ENCODE data around the gene DDI2. TPM values are rescaled to one million over a fixed set of nuclear protein-coding genes. Genes with fewer than 3 reads are reported as not detected.

Gene DDI2
- total and polyA plus RNA-seq, 2 donors (not counting 3 experiments of a cell fraction or from before 2014, with no cell fraction given): 5.4 to 35.2 TPM

DNA sequence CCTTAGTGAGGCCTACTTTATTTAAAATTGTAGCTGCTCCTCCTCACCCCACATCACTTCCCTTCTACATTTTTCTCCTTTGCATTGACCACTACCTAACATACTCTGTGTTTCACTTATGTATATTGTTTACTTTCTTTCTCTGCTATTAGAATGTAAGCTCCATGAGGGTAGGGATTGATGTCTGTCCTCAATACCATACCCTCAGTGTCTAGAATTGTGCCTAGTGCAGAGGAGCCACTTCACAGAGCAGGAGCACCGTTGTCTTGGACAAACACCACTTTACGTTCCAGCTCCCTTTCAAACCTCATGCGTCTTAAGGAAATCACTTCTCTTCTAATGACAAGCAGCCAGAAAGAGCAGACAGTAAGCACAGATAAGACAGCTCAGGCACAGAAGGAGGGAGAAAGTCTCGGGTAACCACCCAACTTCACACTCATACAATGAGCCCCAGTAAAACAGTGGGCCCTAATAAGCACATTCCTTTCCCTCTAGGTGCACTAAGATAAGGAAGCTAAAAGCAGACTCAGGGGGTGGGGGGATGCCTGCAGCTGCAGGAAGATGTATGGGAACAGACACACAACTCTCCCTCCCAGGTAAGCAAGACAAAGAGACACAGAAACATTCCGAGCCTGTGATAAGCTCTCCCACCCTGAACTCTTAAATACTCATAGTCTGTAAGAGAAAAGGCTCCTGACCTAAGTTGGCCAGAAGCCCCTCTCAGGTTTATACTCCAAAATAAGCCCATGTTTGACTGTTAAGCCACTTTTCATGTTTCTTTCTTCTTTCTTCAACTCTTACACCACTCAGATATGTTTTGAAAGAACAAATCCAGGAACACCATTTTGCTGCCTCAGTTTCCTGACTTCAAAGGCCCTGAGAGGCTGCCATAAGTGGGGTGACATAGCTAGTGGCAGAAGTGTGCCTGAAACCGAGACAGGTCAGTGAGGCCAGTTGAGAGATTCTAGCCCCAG lies 59.7 kb downstream of the DDI2 start:
- ChIA-PET CTCF (no interaction called here), POLR2A (no interaction called here)
- FAIRE-seq (no peak), DNase-seq (ENCODE audit: low read depth, low spot score) (no peak)
- Histone ChIP-seq H3K79me2 (ENCODE audit: control insufficient read depth, insufficient read depth, low read length) (no peaks in the 10 kb centered on the region), H4K20me1 (replicated peaks; ENCODE audit: control insufficient read depth, extremely low read depth, insufficient read depth, low read length) (no peaks in the 10 kb centered on the region), H3K4me2 (ENCODE audit: insufficient read depth, low read length) (no peak overlapping the region), H2AFZ (ENCODE audit: low read depth, low read length) (no peak overlapping the region), H3K4me1 (ENCODE audit: control insufficient read depth, extremely low read depth, insufficient read depth, low read length) (no peaks in the 10 kb centered on the region), H3K9ac (replicated peaks; ENCODE audit: extremely low read depth, insufficient read depth, low read length) (no peak overlapping the region), H3K36me3 (ENCODE audit: control insufficient read depth in 2 of 2, extremely low read depth in 1 of 2, insufficient read depth in 2 of 2, low read length in 2 of 2) (no peaks in the 10 kb centered on the region), H3K27ac (ENCODE audit: insufficient read depth, low read depth, low read length) (no peak overlapping the region), H3K4me3 (replicated peaks in 1 of 3; ENCODE audit: insufficient read depth in 1 of 3, low read depth in 1 of 3, low read length in 3 of 3) (no peak overlapping the region), H3K9me3 (replicated peaks; ENCODE audit: control insufficient read depth, insufficient read depth, low read length) (no peaks in the 10 kb centered on the region), H3K9me1 (replicated peaks; ENCODE audit: control insufficient read depth, extremely low read depth, insufficient read depth, low read length) (no peaks in the 10 kb centered on the region), H3K27me3 (ENCODE audit: control insufficient read depth in 2 of 2, insufficient read depth in 2 of 2, low read length in 2 of 2) (no peaks in the 10 kb centered on the region)
- dilution Hi-C loops (cut with MboI; ENCODE audit: extremely low pct_ligation_motif_present, low sequenced_read_pairs): no loop called here
- no TSS peak for BruUV-seq (replicated peaks)
- intact Hi-C loops (cut with micrococcal nuclease): no loop called here
- no peak for TF ChIP-seq MYC (IDR thresholded peaks at IDR 0.05; ENCODE audit: low read depth, low read length)
- TF ChIP-seq EZH2 (IDR thresholded peaks at IDR 0.05; ENCODE audit: borderline replicate concordance, low read depth, low read length, severe bottlenecking): no peak
- TF ChIP-seq GATA2 (IDR thresholded peaks at IDR 0.05; ENCODE audit: insufficient read depth, insufficient read length, low read depth, low read length): no peak
- no peak for TF ChIP-seq CTCF (IDR thresholded peaks at IDR 0.05; ENCODE audit: extremely low read depth in 1 of 2, insufficient read depth in 1 of 2, low read depth in 1 of 2, low read length in 2 of 2)
- no peak for TF ChIP-seq POLR2A (IDR thresholded peaks at IDR 0.05; ENCODE audit: low read depth, low read length)
- no peak for TF ChIP-seq FOS (IDR thresholded peaks at IDR 0.05; ENCODE audit: borderline replicate concordance, insufficient read depth, low read length)
- TF ChIP-seq JUN (IDR thresholded peaks at IDR 0.05; ENCODE audit: borderline replicate concordance, insufficient read depth, insufficient read length, low read depth): no peak
- TF ChIP-seq, protein P1, sequence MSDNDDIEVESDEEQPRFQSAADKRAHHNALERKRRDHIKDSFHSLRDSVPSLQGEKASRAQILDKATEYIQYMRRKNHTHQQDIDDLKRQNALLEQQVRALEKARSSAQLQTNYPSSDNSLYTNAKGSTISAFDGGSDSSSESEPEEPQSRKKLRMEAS (IDR thresholded peaks at IDR 0.05; ENCODE audit: insufficient read depth, insufficient read length): no peak
- no peak for TF ChIP-seq POLR2AphosphoS5 (IDR thresholded peaks at IDR 0.05; ENCODE audit: insufficient read depth, low read depth, low read length)
